Measurements from ENCODE around the gene PIGU.
"Not testable (repeated sequence)": the region's sequence is repeated elsewhere in the genome, so short reads cannot be mapped to it uniquely, and the experiment has no call there.

PIGU gene

GRCh38 chr20:34624629-34625028 lies 52.3 kb downstream of the PIGU start:
- DNase-seq (ENCODE audit: low spot score), result no peak
- TF ChIP-seq CTCF (IDR thresholded peaks at IDR 0.05; ENCODE audit: borderline replicate concordance, control extremely low read depth, extremely low read depth, insufficient read depth, missing control alignments), result no peak
- in situ Hi-C loops (cut with MboI; ENCODE audit: low sequenced_read_pairs, unreplicated experiment), result no loop called here

- no peak for DNase-seq (ENCODE audit: low spot score)
- in situ Hi-C loops (cut with MboI; ENCODE audit: low sequenced_read_pairs, unreplicated experiment), result no loop called here
- no peak for TF ChIP-seq CTCF (IDR thresholded peaks at IDR 0.05; ENCODE audit: borderline replicate concordance, control extremely low read depth, extremely low read depth, insufficient read depth, missing control alignments)
These were observed 54.0 kb downstream of the PIGU start for GRCh38 chr20:34622821-34623451.

GRCh38 chr20:34621383-34622367 lies 55.2 kb downstream of the PIGU start:
- in situ Hi-C loops (cut with MboI; ENCODE audit: low sequenced_read_pairs, unreplicated experiment), result no loop called here
- TF ChIP-seq CTCF (IDR thresholded peaks at IDR 0.05; ENCODE audit: borderline replicate concordance, control extremely low read depth, extremely low read depth, insufficient read depth, missing control alignments), result no peak
- no peak for DNase-seq (ENCODE audit: low spot score)

- no peak for TF ChIP-seq CTCF (IDR thresholded peaks at IDR 0.05; ENCODE audit: borderline replicate concordance, control extremely low read depth, extremely low read depth, insufficient read depth, missing control alignments)
- in situ Hi-C loops (cut with MboI; ENCODE audit: low sequenced_read_pairs, unreplicated experiment), result no loop called here
- no peak for DNase-seq (ENCODE audit: low spot score)
These were observed 55.9 kb downstream of the PIGU start for GRCh38 chr20:34621036-34621343.

GRCh38 chr20:34618676-34619075 lies 58.2 kb downstream of the PIGU start:
- no peak for TF ChIP-seq CTCF (IDR thresholded peaks at IDR 0.05; ENCODE audit: borderline replicate concordance, control extremely low read depth, extremely low read depth, insufficient read depth, missing control alignments)
- DNase-seq (ENCODE audit: low spot score), result no peak
- in situ Hi-C loops (cut with MboI; ENCODE audit: low sequenced_read_pairs, unreplicated experiment), result no loop called here

- DNase-seq (ENCODE audit: low spot score); in situ Hi-C loops (cut with MboI; ENCODE audit: low sequenced_read_pairs, unreplicated experiment): not testable (repeated sequence)
These were observed 60.0 kb downstream of the PIGU start for GRCh38 chr20:34616913-34617312.

GRCh38 chr20:34615477-34615876 lies 61.4 kb downstream of the PIGU start:
- DNase-seq (ENCODE audit: low spot score), result no peak
- TF ChIP-seq CTCF (IDR thresholded peaks at IDR 0.05; ENCODE audit: borderline replicate concordance, control extremely low read depth, extremely low read depth, insufficient read depth, missing control alignments), result no peak
- in situ Hi-C loops (cut with MboI; ENCODE audit: low sequenced_read_pairs, unreplicated experiment), result no loop called here

GRCh38 chr20:34611976-34612375 lies 64.9 kb downstream of the PIGU start:
- in situ Hi-C loops (cut with MboI; ENCODE audit: low sequenced_read_pairs, unreplicated experiment); DNase-seq (ENCODE audit: low spot score): not testable (repeated sequence)

Data from GM13976 (cell line).